ENCODE data around the gene DCUN1D5.
"Not testable (repeated sequence)": the region's sequence is repeated elsewhere in the genome, so short reads cannot be mapped to it uniquely, and the experiment has no call there.

DCUN1D5 gene

GRCh38 chr11:103055221-103055890 is 36.6 kb downstream of the DCUN1D5 start:
- no peak for DNase-seq (ENCODE audit: low read depth in 3 of 3, low spot score in 1 of 3)

DNA sequence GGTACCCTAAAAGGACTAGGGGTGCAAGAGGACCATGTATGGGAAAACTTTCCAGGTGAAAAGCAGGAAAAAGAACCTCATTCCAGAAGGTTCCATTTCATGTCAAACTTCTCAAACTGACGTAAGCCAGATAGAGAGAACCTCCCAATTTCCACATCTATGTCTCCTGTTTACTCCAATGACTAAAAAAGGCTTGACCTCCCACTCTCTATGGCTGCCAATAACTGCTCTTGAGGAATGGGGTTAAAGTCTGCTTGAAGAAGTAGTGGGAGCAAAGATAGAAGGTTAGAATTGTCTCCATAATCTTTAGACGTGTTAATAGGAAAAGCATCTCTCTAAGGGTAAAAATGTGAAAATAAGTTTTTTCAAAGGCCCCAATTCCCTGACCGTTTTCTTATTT is 38.0 kb downstream of the DCUN1D5 start:
- DNase-seq (ENCODE audit: low read depth in 3 of 3, low spot score in 1 of 3) = no peak

DNA sequence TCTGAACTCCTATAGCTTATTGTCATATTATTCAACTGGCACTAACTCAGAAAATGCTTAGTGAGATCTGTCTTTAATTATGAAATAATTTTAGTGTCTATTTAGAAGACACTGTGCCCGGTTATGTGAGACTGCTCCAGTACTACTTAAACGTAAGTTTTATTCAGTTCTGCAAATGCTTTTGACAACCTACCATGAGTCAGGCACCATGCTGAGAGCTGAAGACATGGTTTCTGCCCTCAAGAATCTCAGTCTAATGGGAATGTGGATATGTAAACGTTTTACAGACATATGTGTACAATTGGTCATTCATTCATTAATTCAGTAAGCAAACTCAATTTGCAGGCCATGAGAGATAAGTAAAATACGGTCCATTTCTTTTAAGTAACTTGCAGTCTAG is 40.0 kb downstream of the DCUN1D5 start:
- DNase-seq (ENCODE audit: low read depth in 3 of 3, low spot score in 1 of 3) = no peak

GRCh38 chr11:103051151-103051801 is 40.7 kb downstream of the DCUN1D5 start:
- DNase-seq (ENCODE audit: low read depth in 3 of 3, low spot score in 1 of 3) = no peak

- DNase-seq (ENCODE audit: low read depth in 3 of 3, low spot score in 1 of 3) = no peak
Observed at GRCh38 chr11:103050351-103050750, 41.6 kb downstream of the DCUN1D5 start.

GRCh38 chr11:103047837-103048236 is 44.1 kb downstream of the DCUN1D5 start:
- no peak for DNase-seq (ENCODE audit: low read depth in 3 of 3, low spot score in 1 of 3)

DNA sequence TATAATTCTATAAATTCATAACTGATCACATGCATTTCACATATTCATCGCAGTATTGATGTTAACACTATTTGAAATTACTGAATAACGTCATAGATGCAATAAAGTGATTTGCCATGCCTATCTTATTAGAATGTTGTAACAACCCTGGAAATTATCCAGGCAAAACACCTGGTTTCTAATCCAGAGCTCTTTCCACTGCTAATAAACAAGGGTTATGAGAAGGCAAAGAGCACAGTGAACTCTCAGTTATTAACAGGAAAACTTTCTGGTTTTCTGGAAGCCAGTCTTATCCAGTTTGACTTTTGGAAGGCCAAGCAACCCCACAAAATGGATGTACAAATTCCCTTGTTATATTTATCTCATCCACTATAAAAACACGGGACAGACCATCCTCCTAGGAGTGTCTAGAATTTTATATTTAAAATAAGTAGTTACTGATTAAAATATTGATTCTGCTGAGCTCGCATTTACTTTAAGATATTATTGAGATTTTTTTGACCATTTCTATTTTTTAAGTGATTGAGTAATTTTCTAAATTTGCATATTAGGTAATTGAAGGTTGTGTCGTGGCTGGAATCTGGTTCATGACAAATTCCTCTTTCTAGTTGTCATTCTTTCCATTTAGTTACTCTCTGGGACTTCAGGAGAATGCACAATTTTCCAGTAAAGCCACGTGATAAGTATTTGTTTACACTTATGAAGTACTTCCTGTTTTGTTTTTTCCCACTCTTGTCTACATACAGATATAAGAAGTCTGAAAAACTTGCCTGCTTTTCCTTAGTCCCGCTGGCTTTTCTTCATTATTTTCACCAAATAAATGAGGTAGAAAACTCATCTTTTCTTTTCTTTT is 47.9 kb downstream of the DCUN1D5 start:
- DNase-seq (ENCODE audit: low read depth in 3 of 3, low spot score in 1 of 3) = no peak

DNA sequence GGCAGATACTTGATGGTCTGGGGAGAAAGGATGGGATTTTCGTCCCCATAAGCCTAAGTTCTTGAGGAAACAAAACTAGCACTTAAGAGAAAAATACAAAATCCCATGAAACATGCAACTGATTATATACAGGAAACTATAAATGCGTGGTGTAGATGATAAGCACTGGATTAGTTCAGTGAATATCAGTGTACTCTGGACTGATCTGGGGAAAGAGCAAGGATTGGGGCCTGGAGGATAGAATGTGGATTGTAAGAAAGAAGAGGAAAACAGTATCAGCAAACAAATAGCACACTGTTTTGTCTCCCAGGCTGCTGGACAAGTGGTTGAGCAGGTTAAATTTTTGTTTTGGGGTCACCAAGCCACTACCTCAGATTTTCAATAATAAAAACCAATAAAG is 49.8 kb downstream of the DCUN1D5 start:
- DNase-seq (ENCODE audit: low read depth in 3 of 3, low spot score in 1 of 3) = no peak

DNA sequence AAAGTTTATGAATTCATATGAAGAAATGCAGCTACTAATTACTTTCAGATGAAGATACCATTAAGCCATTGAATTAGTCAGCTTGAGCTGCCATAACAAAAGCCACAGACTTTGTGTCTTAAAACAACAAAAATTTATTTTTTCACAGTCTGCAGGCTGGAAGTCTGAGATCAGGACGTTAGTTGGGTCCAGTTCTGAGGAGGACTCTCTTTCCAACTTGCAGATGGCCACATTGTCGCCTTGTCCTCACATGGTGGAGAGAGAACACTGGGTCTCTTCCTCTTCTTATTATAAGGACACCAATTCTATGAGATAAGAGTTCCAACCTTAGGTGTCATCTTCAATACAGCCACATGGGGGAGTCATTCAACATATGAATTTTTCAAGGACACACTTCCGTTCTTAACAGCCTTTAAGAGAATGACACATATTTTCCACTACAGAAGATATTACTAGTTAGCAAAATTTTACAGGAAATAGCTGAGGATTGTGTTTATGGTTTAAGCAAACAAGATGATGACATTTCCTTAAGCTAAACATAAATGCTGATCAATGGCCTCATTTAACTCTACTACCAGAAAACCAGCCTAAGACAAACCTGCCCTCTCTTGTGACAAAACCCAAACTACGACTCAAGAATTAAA is 56.0 kb downstream of the DCUN1D5 start:
- DNase-seq (ENCODE audit: low read depth in 3 of 3, low spot score in 1 of 3) = peak in 1 of 3 donors; percentile 13

DNA sequence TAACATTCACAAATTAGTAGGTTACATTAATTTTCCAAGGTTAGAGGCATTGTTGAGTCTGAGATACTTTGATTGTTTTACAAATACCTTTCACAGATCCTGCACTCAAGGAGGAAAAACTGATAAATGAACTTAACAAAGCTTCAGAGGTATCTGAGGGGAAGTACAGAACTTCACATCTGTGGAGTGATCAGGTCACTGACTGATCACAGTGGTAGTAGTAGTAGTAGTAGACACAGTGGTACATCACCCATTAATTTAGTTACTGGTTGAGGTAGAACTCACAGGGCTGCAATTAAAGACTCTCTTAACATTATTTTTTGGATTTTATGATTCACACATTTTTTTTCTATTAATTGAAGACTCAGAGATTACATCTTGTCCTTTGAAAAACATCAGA is 56.7 kb downstream of the DCUN1D5 start:
- no peak for DNase-seq (ENCODE audit: low read depth in 3 of 3, low spot score in 1 of 3)

DNA sequence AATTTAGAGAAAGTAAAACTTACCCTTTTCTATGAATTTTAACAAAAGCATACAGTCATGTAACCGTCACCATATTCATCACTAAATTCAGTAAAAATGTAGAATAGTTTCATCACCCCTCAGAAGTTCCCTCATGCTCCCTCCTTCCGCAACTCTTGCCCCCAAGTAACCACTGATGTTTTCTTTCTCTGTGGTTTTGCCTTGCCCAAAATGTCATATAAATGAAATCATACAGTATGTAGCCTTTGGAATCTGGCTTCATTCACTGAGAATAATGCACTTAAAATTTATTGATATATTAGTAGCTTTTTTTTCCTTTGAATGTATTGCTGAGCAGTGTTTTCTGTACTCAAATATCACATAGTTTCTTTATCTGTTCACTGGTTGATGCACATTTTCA is 60.1 kb downstream of the DCUN1D5 start:
- no peak for DNase-seq (ENCODE audit: low read depth in 3 of 3, low spot score in 1 of 3)

GRCh38 chr11:103029401-103029800 is 62.6 kb downstream of the DCUN1D5 start:
- no peak for DNase-seq (ENCODE audit: low read depth in 3 of 3, low spot score in 1 of 3)

DNA sequence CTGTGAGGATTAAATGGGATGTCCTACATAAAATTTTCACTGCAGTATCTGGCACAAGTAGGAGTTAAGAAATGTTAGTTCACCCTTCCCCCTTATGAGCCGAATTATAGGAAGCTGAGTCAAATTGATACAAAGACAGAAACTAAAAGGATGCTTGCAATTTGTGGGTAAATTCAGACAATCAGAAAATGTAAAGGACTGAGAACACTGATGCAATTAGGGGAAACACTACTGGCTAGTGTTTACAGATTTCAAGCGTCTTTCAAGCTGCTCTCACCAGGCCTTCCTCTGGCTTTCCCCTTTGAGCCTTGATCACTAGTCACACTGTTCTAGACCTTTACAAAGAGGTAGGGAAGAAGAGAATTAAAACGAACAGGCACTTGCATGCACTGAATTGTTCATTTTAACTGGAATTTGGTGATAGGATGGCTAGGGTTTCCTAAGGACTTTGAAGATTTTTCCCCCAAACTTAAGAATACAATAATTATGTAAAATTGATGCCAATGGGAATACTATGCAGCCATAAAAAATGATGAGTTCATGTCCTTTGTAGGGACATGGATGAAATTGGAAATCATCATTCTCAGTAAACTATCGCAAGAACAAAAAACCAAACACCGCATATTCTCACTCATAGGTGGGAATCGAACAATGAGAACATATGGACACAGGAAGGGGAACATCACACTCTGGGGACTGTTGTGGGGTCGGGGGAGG is 63.5 kb downstream of the DCUN1D5 start:
- DNase-seq (ENCODE audit: low read depth in 3 of 3, low spot score in 1 of 3) = not testable (repeated sequence)

- DNase-seq (ENCODE audit: low read depth in 3 of 3, low spot score in 1 of 3) = no peak
Observed at GRCh38 chr11:103024086-103024485, 67.9 kb downstream of the DCUN1D5 start.

DNA sequence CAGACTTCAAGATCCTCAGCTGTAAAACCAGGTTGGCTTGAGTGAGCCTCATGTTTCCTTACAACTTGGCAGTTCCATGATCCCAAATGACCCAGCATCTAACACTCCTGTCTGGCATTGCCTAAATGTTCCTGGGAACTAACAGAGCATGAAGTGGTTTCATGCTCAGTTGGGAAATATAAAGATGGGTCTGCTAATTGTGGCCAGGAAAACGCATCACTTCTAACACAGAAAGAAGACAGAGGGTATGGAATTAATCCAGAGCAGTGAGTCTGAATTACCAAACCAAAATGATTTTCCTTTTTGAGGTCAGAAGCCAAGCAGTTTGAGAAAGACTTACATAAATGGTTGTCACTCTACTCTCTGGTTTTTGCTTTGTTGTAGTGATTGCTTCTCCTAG is 75.9 kb downstream of the DCUN1D5 start:
- no peak for DNase-seq (ENCODE audit: low read depth in 3 of 3, low spot score in 1 of 3)

DNA sequence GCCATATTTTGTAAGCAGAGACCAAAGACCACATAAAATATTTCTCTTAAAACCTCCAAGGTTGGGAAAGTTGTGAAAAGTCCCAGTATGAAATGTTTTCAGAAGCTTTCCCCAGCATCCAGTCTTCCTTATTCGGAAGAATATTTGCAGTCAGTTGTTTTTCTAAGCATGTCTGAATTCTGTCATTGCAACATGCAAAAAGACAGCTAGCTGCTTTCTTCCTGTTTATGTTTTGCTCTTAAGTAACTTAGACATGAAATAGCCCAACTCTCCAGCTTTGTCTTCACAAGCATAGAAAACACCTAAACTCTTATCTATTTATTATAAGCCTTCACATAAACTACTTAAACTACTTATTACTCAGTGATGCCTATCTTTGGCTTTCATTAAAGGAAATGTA is 78.5 kb downstream of the DCUN1D5 start:
- no peak for DNase-seq (ENCODE audit: low read depth in 3 of 3, low spot score in 1 of 3)
